H9 (cell line): Measurements from ENCODE around the gene HDC. TPM values are rescaled to one million over a fixed set of nuclear protein-coding genes. Genes with fewer than 3 reads are reported as not detected.

Source experiments
- DNase-seq: peaks from one replicate; pipeline ENCODE4 v3.0.0-alpha.2; 2017
- H2AFZ ChIP-seq: one replicate; pipeline ENCODE4 v1.6.1; 2013; ENCODE audit warnings: mild to moderate bottlenecking, low read length, control low read depth, moderate library complexity
- H2AK5ac ChIP-seq: 2 replicates; pipeline ENCODE4 v1.6.1; 2013; ENCODE audit warnings: low read length, control low read depth, mixed read lengths; ENCODE audit not compliant: insufficient read length
- H2BK120ac ChIP-seq: one replicate; pipeline ENCODE4 v1.6.1; 2013; ENCODE audit warnings: low read depth, mild to moderate bottlenecking, low read length, control low read depth, inconsistent platforms; ENCODE audit not compliant: poor library complexity, severe bottlenecking
- H2BK12ac ChIP-seq: 2 replicates; pipeline ENCODE4 v1.6.1; 2013; ENCODE audit warnings: low read length, control low read depth, mixed read lengths, low read depth; ENCODE audit not compliant: insufficient read length
- H2BK15ac ChIP-seq: 2 replicates; pipeline ENCODE4 v1.6.1; 2013; ENCODE audit warnings: low read depth, low read length, control low read depth
- H2BK20ac ChIP-seq: one replicate; pipeline ENCODE4 v1.6.1; 2013; ENCODE audit warnings: low read depth, mild to moderate bottlenecking, low read length, control low read depth, inconsistent platforms; ENCODE audit not compliant: poor library complexity, severe bottlenecking
- H2BK5ac ChIP-seq: 2 replicates; pipeline ENCODE4 v1.6.1; 2013; ENCODE audit warnings: low read length, control low read depth, mixed read lengths; ENCODE audit not compliant: insufficient read length
- H3K14ac ChIP-seq: 2 replicates; pipeline ENCODE4 v1.6.1; 2013; ENCODE audit warnings: low read length, control low read depth; ENCODE audit not compliant: insufficient read depth
- H3K18ac ChIP-seq: 2 replicates; pipeline ENCODE4 v1.6.1; 2013; ENCODE audit warnings: low read depth, mild to moderate bottlenecking, mixed read lengths, low read length, control low read depth; ENCODE audit not compliant: insufficient read length
- H3K23ac ChIP-seq: 2 replicates; pipeline ENCODE4 v1.6.1; 2013; ENCODE audit warnings: low read length, control low read depth, mixed read lengths, low read depth; ENCODE audit not compliant: insufficient read length
- H3K23me2 ChIP-seq: 2 replicates; pipeline ENCODE4 v1.6.1; 2013; ENCODE audit warnings: low read depth, mild to moderate bottlenecking, mixed read lengths, low read length, control low read depth; ENCODE audit not compliant: insufficient read length, poor library complexity, severe bottlenecking
- H3K27ac ChIP-seq: 2 replicates; pipeline ENCODE4 v1.5.1; 2013; ENCODE audit warnings: low read length, control low read depth, mixed read lengths, low read depth; ENCODE audit not compliant: insufficient read length
- H3K27me3 ChIP-seq: 2 replicates; pipeline ENCODE4 v1.6.1; 2013; ENCODE audit warnings: low read length, control low read depth, inconsistent platforms; ENCODE audit not compliant: insufficient read depth
- H3K4ac ChIP-seq: 2 replicates; pipeline ENCODE4 v1.6.1; 2013; ENCODE audit warnings: low read depth, mild to moderate bottlenecking, control low read depth, inconsistent platforms, low read length, moderate library complexity
- H3K4me1 ChIP-seq: 2 replicates; pipeline ENCODE4 v1.6.1; 2013; ENCODE audit warnings: low read length, control low read depth, inconsistent platforms; ENCODE audit not compliant: insufficient read depth
- H3K4me2 ChIP-seq: 2 replicates; pipeline ENCODE4 v1.6.1; 2013; ENCODE audit warnings: low read length, control low read depth, mixed read lengths; ENCODE audit not compliant: insufficient read length, insufficient read depth
- H3K56ac ChIP-seq: 2 replicates; pipeline ENCODE4 v1.6.1; 2013; ENCODE audit warnings: low read depth, mild to moderate bottlenecking, mixed read lengths, low read length, control low read depth; ENCODE audit not compliant: insufficient read length
- H3K79me1 ChIP-seq: 2 replicates; pipeline ENCODE4 v1.6.1; 2013; ENCODE audit warnings: low read depth, mild to moderate bottlenecking, moderate library complexity, low read length, control low read depth, inconsistent platforms; ENCODE audit not compliant: insufficient read depth, poor library complexity, severe bottlenecking
- H3K79me2 ChIP-seq: 2 replicates; pipeline ENCODE4 v1.6.1; 2013; ENCODE audit warnings: low read length, control low read depth, inconsistent platforms; ENCODE audit not compliant: insufficient read depth
- H3K9ac ChIP-seq: 2 replicates; pipeline ENCODE4 v1.6.1; 2013; ENCODE audit warnings: low read length, control low read depth, mixed read lengths; ENCODE audit not compliant: insufficient read length; ENCODE audit errors: extremely low read depth
- H3K9me3 ChIP-seq: one replicate; pipeline ENCODE4 v1.6.1; 2013; ENCODE audit warnings: low read depth, low read length, inconsistent platforms; ENCODE audit not compliant: control insufficient read depth
- H3T11ph ChIP-seq: one replicate; pipeline ENCODE4 v1.6.1; 2013; ENCODE audit warnings: mild to moderate bottlenecking, low read length, control low read depth, inconsistent platforms
- H4K20me1 ChIP-seq: one replicate; pipeline ENCODE4 v1.6.1; 2013; ENCODE audit not compliant: control insufficient read depth, insufficient read length, insufficient read depth
- H4K5ac ChIP-seq: 2 replicates; pipeline ENCODE4 v1.6.1; 2013; ENCODE audit warnings: low read depth, mild to moderate bottlenecking, mixed read lengths, low read length, control low read depth; ENCODE audit not compliant: insufficient read length
- H4K8ac ChIP-seq: replicated peaks from 2 replicates; pipeline ENCODE4 v1.6.1; 2013; ENCODE audit warnings: low read length, control low read depth, mixed read lengths, low read depth; ENCODE audit not compliant: insufficient read length
- H4K91ac ChIP-seq: 2 replicates; pipeline ENCODE4 v1.6.1; 2013; ENCODE audit warnings: low read depth, mild to moderate bottlenecking, moderate library complexity, mixed read lengths, low read length, control low read depth; ENCODE audit not compliant: insufficient read length
- H3K27ac Mint-ChIP-seq, 3 experiments: 2 replicates in 2 of 3; 3 replicates in 1 of 3; pipeline ENCODE4 v1.8.0; 2020 to 2021; ENCODE audit warnings: mixed read lengths in 3 of 3, mild to moderate bottlenecking in 1 of 3, moderate library complexity in 1 of 3
- H3K27me3 Mint-ChIP-seq: 2 replicates; pipeline ENCODE4 v1.8.0; 2021; ENCODE audit warnings: low read depth, mild to moderate bottlenecking, moderate library complexity, mixed read lengths
- H3K36me3 Mint-ChIP-seq, 3 experiments: 2 replicates in 2 of 3; 3 replicates in 1 of 3; pipeline ENCODE4 v1.8.0; 2020 to 2021; ENCODE audit warnings: low read depth in 3 of 3, mixed read lengths in 3 of 3; ENCODE audit not compliant: insufficient read depth in 1 of 3
- H3K4me1 Mint-ChIP-seq, 2 experiments: 2 replicates each; pipeline ENCODE4 v1.8.0; 2020; ENCODE audit warnings: mixed read lengths in 2 of 2
- H3K4me3 Mint-ChIP-seq, 2 experiments: 2 replicates in 1 of 2; 3 replicates in 1 of 2; pipeline ENCODE4 v1.8.0; 2020 to 2021; ENCODE audit warnings: mild to moderate bottlenecking in 2 of 2, mixed read lengths in 2 of 2, moderate library complexity in 1 of 2
- H3K9me3 Mint-ChIP-seq, 2 experiments: 2 replicates in 1 of 2; 3 replicates in 1 of 2; pipeline ENCODE4 v1.8.0; 2020; ENCODE audit warnings: mild to moderate bottlenecking in 2 of 2, mixed read lengths in 2 of 2, moderate library complexity in 1 of 2
- CTCF ChIP-seq: fragments of 200-600 bp; sonication (generic); conservative IDR thresholded peaks from 3 replicates; pipeline ENCODE4 v1.8.0; 2021; ENCODE audit warnings: antibody characterized with exemption, mild to moderate bottlenecking
- WGBS: extraction: QIAGEN DNeasy Blood & Tissue Kit; methylation state at CpG from one replicate; pipeline ENCODE4 v1.1.7; 2013; ENCODE audit warnings: missing lambda C conversion rate, low lambda C conversion rate, mixed read lengths; ENCODE audit not compliant: insufficient read length; ENCODE audit errors: extremely low coverage; 5-methylcytosine and 5-hydroxymethylcytosine counted together
- total RNA-seq: library from RNA; stranded (reverse); gene quantifications from 2 replicates; pipeline ENCODE4 v1.2.1, GENCODE V29; 2021

Gene HDC
- total RNA-seq, 1 experiment from 2014 or later = not detected

- Histone ChIP-seq H3K4me1 (no peaks in the 10 kb centered on the region), H2BK20ac (no peak overlapping the region), H2BK15ac (no peak overlapping the region), H4K5ac (no peak overlapping the region), H2BK120ac (no peak overlapping the region), H3T11ph (no peak overlapping the region), H3K23me2 (no peaks in the 10 kb centered on the region), H3K79me1 (no peaks in the 10 kb centered on the region), H3K56ac (no peak overlapping the region), H4K91ac (no peak overlapping the region), H3K79me2 (no peaks in the 10 kb centered on the region), H3K18ac (no peak overlapping the region), H2AK5ac (no peak overlapping the region), H3K9ac (no peak overlapping the region), H3K4me2 (no peak overlapping the region), H2BK5ac (no peak overlapping the region), H3K27me3 (no peaks in the 10 kb centered on the region), H4K20me1 (no peaks in the 10 kb centered on the region), H2AFZ (no peak overlapping the region), H3K27ac (no peak overlapping the region), H2BK12ac (no peak overlapping the region), H3K23ac (no peak overlapping the region), H3K14ac (no peak overlapping the region), H3K9me3 (no peaks in the 10 kb centered on the region), H3K4ac (no peak overlapping the region), H4K8ac (no peak overlapping the region)
- Mint-ChIP-seq H3K27me3 (no peaks in the 10 kb centered on the region), H3K27ac (no peak overlapping the region), H3K36me3 (no peaks in the 10 kb centered on the region), H3K4me3 (no peak overlapping the region), H3K4me1 (no peaks in the 10 kb centered on the region), H3K9me3 (peaks cover 2 to 3% of the 10 kb centered on the region in 2 experiments; a peak in 1 of 5 replicates)
- no peak for DNase-seq
- WGBS = no CpG with 5 or more reads among the region's 1 CpG
- no peak for TF ChIP-seq CTCF
These were observed 47.2 kb downstream of the HDC start for GRCh38 chr15:50218291-50218690.
